ENCODE results near the gene DNTT.

The DNTT gene

DNA sequence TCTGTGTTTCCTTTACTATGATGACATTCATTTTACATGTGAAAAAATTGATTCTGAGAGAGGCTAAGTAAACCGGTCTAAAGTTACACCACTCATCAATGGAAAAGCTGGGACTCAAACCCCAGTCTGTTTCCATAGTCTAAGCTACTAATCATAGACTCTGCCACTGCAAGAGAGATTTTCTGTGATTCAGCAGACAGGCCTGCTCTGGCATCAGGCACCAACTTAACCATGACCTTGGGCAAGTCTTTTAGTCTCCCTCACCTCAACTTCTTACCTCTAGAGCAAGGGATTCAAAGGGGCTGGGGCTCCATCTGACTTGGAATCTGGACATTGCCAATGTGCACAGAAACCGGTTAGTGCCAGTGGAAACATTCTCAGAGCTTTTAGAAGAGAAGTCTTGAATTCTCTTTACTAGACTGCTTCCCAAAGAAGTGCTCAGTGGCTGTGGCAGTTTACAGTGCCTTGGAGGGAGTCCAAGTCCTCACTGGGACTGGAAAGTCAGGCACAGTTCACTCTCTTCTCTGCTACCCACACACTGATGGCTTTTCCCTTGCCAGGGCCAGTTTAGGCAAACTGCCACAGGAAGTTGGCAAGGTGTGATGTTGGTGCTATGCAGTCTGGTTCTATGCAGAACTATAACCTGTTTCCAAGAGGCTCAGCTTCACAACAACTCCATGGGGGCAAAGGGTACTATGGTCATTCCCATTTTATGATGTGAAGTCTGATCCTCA is 28.4 kb upstream of the DNTT start:
- in situ Hi-C loops (cut with MboI; ENCODE audit: low sequenced_read_pairs) = loop anchor here (25.0 kb wide), 1 partner anchor 264 kb away; no protein-coding TSS in a partner anchor

DNA sequence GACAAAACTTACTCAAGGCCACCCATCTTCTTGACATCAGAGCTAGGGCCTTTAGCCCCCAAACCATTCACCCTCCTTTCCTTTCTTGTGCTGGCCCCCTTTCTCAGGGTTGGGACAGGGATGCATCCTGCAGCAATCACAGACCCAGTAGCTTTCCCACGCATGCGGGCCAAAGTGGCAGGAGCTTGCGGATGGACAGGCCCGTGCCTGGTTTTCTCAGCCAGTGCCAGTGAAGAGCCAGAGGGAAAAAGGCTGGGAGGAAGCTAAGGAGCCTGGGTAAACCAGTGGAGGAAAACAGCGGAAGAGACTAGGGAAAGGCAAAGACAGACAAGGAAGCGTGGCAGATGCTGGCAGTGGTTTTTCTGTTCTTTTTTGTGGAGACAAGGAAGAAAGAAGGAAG is 27.8 kb upstream of the DNTT start:
- in situ Hi-C loops (cut with MboI; ENCODE audit: low sequenced_read_pairs) = loop anchor here (25.0 kb wide), 1 partner anchor 264 kb away; no protein-coding TSS in a partner anchor

DNA sequence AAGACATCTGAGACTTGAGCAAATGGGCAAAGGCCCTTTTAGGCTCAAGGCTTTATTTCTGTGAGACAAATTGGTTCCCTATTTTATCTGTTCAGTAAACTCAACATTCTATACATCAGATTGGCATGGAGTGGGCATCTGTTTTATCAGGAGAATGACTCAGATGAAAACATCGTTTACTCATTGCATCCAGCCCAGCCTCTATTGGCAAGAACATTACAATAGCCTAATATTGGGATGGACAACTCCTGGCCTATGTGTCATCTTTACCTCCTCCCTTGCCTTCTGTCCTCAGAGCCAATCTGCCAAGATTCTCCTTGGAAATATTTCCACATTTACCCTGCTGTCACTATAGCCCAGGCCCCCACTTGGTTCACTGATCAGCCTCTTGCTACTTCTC is 27.4 kb upstream of the DNTT start:
- in situ Hi-C loops (cut with MboI; ENCODE audit: low sequenced_read_pairs) = loop anchor here (25.0 kb wide), 1 partner anchor 265 kb away; no protein-coding TSS in a partner anchor

DNA sequence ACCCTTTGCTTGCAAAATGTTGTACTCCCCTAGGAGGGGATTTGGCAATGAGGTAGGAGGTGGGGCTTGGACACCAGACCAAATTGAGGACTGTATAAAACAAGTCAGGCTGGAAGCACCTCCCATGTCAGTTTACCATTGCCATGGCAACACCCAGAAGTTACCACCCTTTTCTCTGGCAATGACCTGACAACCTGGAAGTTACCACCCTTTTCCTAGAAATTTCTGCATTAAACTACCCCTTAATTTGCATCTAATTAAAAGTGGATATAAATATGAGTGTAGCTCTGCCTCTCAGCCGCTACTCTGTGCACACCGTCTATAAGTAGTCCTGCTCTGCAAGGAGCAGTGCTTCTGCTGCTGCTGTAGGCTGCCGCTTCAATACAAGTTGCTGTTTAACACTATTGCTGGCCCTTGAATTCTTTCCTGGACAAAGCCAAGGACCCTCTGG is 25.0 kb upstream of the DNTT start:
- in situ Hi-C loops (cut with MboI; ENCODE audit: low sequenced_read_pairs) = loop anchor here (25.0 kb wide), 1 partner anchor 267 kb away; no protein-coding TSS in a partner anchor

DNA sequence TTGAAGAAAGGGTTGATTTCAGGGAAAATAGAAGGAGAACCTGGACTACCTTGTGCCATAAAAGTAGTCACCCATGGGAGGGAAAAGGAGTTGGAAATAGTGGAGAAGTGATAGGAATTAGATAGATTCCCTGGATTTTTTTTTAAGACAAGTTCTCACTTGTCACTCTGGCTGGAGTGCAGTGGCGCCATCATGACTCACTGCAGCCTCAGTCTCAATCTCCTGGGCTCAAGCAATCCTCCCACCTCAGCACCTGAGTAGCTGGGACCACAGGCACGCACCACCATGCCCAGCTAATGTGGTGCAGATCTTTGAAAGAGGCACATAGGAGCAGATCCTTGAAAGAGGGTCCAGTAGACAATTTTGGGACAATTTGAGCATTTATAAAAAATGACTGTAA is 23.4 kb upstream of the DNTT start:
- in situ Hi-C loops (cut with MboI; ENCODE audit: low sequenced_read_pairs) = loop anchor here (25.0 kb wide), 1 partner anchor 269 kb away; no protein-coding TSS in a partner anchor

DNA sequence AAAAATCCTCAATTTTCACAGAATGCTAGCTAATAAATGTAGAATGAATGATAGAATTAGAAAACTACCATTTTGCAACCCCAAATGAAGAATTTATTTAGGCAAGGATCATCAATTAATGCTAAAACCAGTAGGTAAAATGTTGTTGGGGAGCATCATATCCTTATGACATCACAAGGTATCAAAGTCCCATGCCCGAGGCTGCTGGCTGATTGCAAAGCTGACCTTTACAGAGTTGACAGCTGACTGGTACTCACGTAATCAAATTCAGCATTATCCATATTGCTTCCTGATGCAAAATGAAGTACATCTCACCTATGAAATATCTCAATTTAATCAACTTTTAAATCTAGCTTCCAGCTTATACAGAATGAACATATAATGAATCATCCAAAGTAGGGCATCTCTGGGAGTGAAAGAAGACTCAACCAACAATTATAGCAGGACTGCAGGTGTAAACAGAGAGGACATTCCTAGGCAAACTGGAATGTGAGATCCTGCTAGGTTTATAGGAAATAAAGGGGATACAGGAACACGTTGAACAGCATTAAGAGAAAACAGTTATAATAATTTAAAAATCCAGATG is 22.7 kb upstream of the DNTT start:
- in situ Hi-C loops (cut with MboI; ENCODE audit: low sequenced_read_pairs) = loop anchor here (25.0 kb wide), 1 partner anchor 269 kb away; no protein-coding TSS in a partner anchor

DNA sequence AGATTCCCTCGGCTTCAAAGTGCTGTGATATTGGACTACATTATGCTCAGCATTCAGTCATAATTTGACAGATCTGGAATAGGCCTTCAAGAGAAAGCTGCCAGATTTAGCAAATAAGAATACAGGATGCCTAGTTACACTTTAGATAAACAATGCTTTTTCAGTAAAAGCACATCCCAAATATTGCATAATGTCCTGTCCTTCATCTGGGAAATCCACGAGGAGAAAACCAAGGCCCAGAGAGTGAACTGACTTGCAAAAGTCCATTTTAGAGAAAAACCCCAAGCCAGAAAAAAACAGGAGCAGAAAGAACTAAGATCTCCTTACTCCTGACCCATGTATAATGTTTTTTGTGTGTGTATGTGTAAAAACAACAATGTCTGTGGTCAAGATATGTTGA is 20.9 kb upstream of the DNTT start:
- in situ Hi-C loops (cut with MboI; ENCODE audit: low sequenced_read_pairs) = loop anchor here (25.0 kb wide), 1 partner anchor 271 kb away; no protein-coding TSS in a partner anchor

DNA sequence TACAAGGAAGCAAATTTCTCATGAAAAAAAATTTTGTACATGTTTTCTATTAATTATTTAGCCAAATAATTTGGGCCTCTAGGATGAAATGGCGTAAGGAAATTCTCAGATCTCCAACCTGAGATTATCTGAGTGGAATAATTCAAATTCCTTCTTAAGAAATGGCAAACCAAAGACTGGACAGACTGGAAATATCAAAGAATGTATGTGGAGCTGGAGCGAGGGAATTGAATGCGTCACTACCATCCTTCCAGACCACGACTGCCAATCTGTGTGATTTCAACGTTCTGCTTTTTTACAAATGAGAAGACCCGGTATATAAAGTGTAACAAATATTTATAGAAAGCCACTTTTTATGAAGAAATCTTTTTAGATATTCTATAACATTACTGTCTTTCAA is 20.5 kb upstream of the DNTT start:
- in situ Hi-C loops (cut with MboI; ENCODE audit: low sequenced_read_pairs) = loop anchor here (25.0 kb wide), 1 partner anchor 271 kb away; no protein-coding TSS in a partner anchor

DNA sequence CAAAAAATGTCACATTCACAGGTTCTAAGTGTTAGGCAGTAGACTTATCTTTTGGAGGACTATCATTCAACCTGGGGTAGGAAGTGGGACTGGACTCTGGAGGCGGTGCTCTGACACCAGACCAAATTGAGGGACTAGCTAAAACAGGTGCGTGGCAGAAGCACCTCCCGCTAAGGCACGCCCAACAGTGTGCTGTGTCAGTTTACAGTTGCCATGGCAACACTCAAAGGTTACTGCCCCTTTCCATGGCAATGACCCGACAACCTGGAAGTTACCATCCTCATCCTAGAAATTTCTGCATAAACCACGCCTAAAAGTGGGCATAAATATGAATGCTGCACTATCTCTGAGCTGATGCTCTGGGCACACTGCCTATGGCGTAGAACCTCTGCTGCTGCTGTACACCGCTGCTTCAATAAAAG is 18.9 kb upstream of the DNTT start:
- in situ Hi-C loops (cut with MboI; ENCODE audit: low sequenced_read_pairs) = loop anchor here (25.0 kb wide), 1 partner anchor 273 kb away; no protein-coding TSS in a partner anchor

DNA sequence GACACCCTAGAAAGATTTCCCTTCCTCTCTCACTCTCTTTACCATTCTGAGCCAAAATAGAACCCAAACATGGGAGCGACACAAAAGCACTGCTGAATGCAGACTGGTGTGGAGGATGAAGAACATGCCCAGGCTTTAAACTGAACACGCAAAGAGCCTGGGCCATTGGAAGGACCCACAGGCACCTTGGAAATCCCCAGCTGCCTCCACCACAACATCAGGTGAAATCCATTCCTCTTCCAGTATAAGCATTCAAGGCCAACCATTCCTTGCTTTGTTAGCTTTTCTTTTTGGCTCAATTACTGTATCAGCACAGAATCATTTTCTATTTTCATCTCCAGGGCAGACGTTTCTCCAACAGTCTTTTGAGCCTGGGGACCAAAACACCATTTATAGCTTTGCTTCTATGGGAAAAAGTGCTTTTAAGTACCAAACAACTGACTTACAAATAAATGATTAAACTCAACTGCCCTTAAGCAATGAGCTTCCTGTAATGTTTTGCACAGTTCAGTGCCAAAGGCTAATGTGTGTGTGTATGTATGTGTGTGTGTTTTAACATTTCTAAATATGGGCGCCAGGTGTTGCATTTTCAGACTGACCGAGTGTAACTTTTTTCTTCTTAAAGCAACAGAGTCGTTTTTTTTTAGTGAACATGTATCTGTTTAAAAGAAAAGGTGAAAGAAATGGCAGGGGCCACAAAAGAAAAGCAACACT is 16.7 kb upstream of the DNTT start:
- in situ Hi-C loops (cut with MboI; ENCODE audit: low sequenced_read_pairs) = loop anchor here (25.0 kb wide), 1 partner anchor 275 kb away; no protein-coding TSS in a partner anchor

DNA sequence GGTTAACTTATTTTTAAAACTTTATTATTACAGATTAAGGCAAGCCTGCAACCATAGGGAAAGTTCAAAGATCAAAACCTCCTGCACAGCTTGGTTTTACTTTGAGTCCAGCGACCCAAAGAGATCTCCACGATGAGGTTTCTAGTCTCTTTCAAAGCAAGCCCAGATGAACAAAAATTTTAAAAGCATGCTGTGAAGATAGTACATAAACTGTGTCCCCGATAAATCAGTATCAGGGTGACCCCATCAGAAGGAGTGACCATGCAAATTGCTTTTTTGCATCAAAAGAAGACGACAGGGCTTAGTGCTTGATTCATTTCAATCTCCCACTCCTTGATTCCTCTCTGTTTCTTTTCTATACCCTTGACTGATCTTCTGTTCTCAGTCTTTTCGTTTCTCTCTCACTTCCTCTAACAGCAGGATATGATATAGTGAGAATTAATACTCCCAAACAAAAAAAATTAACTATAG is 16.0 kb upstream of the DNTT start:
- in situ Hi-C loops (cut with MboI; ENCODE audit: low sequenced_read_pairs) = loop anchor here (25.0 kb wide), 1 partner anchor 276 kb away; no protein-coding TSS in a partner anchor

DNA sequence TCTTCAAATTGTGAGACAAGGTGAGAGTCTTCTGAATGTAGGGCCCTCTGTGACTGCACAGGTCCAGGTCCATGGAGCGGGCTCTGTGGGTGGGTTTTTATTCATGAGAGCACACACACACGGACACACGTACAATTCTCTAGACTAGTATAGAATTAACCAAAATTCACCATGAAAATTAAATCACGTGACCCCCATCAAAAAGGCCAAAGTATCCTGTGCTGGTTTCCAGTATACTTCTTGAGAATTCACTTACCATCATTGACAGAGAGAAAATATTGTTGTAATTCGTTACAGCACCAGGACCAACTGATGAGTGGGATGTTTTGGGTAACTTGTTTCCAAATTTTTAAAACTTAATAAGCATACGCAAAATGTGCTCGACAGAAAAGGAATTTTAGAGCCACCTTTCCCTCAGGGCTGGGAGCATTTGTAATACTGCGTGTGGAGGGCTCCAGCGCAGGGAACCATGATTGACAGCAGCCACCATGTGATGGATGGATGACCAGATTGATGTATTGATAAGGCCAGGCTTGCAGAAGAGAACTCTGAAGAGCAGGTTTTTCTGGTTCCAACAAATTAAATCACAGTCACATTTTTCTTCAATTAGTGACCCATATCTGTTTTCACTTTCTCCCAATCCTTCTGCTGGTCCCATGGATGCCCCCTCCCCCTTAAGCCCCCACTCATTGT is 14.9 kb upstream of the DNTT start:
- in situ Hi-C loops (cut with MboI; ENCODE audit: low sequenced_read_pairs) = loop anchor here (25.0 kb wide), 1 partner anchor 277 kb away; no protein-coding TSS in a partner anchor

DNA sequence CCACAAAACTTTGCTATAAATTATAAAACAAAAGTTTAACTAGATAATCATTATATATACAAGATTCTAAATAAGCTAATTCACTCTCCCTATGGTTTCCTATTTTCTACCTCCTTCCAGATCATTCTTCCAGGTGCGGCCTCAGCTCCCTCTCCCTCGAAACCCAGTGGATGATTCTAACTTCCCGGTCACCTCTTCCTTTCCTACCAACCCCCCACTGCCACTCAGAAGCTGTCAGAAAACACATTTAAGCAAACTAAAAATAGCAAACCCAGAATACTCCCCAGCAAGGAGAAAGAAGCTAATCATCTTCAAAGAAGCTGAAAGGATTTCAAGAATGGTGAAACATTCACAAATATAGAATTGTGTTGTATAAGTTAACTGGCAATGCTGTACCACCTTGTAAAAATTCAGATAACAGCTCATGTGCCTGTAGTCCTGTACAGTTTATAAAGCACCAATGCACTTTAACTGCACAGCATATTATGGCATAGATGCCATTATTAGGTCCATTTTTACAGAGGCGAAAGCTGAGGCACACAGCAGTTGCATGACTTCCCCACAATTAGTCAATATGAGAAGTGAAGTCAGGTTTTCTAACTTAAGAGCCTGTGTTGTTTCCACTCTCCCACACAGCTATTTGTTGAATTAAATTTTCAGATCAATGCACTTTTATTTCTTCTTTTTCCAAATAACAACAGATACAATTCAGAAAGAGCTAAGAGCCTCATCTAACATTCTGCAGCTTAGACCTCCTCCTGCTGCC is 13.7 kb upstream of the DNTT start:
- in situ Hi-C loops (cut with MboI; ENCODE audit: low sequenced_read_pairs) = loop anchor here (25.0 kb wide), 1 partner anchor 278 kb away; no protein-coding TSS in a partner anchor

DNA sequence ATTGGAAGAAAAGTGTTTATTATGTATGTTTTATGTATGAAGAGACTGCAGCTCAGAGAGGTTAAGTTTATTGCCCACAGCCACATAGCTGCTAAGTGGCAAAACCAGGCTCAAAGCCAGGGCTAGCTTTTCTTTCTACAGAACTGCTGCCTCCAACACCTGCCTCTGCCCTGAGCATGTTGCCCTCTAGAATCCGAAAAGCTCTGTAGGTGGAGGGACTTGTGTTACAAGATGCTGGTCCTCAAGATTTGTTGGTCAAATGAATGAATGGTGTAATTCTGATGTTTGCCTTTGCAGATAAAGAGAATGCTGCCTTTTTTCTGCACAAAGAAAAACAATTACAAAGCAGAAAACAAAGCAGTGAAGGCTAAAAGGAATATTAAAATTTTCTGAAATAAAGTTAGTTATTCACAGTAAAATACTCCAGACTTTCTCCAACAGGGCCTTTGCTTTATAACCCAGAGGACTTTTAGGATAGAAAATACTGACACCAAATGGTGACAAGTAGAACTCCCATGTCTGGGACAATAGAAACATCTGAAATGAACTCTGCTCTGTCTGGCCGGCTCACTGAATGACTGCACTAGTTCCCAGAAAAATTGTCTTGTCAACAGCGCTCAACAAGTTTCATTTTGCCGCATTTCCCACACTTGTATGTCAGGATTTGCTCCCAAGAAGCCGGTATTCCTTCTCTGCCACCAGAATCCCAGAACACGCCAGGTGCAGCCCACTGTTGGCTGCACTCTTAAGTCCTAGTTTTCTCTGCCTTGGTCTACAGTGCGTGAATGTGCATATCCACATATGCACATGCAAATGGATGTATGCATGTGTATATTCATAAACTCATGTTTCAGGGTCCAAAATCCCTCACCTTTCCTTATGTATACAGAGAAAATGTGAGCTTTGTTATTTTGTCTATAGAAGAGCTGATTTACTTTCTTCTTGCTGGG is 11.0 kb upstream of the DNTT start:
- in situ Hi-C loops (cut with MboI; ENCODE audit: low sequenced_read_pairs) = loop anchor here (25.0 kb wide), 1 partner anchor 281 kb away; no protein-coding TSS in a partner anchor

DNA sequence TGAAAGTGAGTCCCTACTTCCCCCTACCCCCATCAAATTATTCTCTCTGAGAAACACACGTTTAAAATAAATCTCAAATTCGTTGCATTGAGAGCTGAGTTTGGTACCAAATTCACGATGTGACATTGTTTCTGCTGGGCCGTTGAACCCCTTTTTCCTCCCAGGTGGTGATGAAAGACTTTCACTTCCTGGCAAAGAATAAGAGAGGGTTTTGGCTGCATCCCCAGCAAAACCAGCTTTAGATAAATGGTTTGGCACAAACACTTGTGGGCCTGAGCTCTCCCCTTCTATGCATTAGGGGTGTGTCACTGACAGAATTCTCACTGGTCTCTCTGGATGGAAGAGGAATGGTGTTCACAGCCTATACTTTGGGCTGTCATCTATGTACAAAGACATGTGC is 8.8 kb upstream of the DNTT start:
- in situ Hi-C loops (cut with MboI; ENCODE audit: low sequenced_read_pairs) = loop anchor here (25.0 kb wide), 1 partner anchor 283 kb away; no protein-coding TSS in a partner anchor

DNA sequence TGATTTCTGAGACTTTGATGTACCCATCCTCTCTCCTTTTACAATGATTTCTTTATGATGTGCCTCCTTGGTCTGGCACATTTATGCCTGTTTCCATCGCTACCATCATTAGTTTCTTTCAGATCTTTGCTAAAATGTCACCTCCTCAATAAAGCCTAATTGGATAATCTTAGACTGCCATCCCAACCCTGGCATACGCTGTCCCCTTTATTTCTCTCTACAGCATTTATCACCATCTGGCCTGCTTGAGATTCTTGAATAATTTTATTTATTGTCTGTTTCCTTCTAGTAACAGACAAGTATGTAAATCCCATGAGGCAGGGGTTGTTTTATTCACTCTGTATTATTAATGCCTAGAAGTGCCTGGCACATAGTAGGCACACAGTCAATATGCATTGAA is 6.7 kb upstream of the DNTT start:
- in situ Hi-C loops (cut with MboI; ENCODE audit: low sequenced_read_pairs) = loop anchor here (25.0 kb wide), 1 partner anchor 285 kb away; no protein-coding TSS in a partner anchor

DNA sequence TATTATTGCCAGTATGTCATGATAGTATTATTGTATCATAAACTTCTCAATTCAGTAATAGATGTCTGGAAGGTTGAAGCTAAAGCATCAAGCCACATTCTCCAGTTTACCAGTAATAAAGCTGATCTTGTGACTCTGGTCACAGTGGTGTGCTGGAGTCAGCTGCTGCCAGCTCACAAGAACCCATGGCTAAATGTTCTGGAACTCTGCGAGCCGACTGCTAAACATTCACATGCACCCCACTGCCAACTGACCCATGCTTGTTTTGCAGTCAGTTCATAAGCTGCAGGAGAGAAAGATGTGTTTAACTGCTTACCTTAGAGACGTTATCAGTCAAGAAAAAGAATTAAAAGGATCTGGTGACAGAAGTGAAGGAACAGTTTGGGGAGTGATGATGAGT is 5.9 kb upstream of the DNTT start:
- in situ Hi-C loops (cut with MboI; ENCODE audit: low sequenced_read_pairs) = loop anchor here (25.0 kb wide), 1 partner anchor 286 kb away; no protein-coding TSS in a partner anchor

DNA sequence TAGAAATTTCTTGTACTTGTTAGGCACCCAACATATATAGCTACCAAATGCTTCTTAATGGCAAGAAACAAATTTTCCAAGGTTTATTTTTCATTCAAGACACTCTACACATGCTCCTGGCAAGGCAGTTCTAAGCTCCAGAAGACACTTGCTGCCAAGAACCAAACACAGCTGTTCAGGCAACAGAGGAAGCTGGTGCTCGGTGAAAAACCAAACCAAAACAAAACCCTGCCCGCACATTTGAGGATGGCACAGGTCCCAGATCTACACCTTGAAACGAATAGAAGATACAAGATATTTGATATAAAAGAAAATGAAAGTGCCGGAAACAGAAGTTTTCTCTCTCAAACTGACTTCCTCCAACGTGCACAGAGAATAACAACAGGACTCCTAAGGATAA is 4.9 kb upstream of the DNTT start:
- in situ Hi-C loops (cut with MboI; ENCODE audit: low sequenced_read_pairs) = loop anchor here (25.0 kb wide), 1 partner anchor 287 kb away; no protein-coding TSS in a partner anchor

All from HL-60/S4 treated with phorbol 12-myristate 13-acetate at 8.2 ng/mL for 4 days and 3 days (cell line).